ENCODE measurements around the gene CD81. TPM values are rescaled to one million over a fixed set of nuclear protein-coding genes. Genes with fewer than 3 reads are reported as not detected.

CD81 gene
- total RNA-seq, 3 donors from 2014 or later (not counting 1 experiment from before 2014, with no cell fraction given), result 263 to 292 (median 263) TPM

- H3K27me3 Mint-ChIP-seq (ENCODE audit: low read depth in 2 of 2), result no peaks in the 10 kb centered on the region
Observed at GRCh38 chr11:2400762-2401435, 23.8 kb downstream of the CD81 start.

GRCh38 chr11:2401436-2401984 lies 24.4 kb downstream of the CD81 start:
- Histone ChIP-seq H3K9me3 (ENCODE audit: control insufficient read depth, insufficient read depth, low read length) (no peaks in the 10 kb centered on the region), H3K36me3 (ENCODE audit: control insufficient read depth, insufficient read depth, low read length) (peaks cover 32% of the 10 kb centered on the region), H3K27me3 (ENCODE audit: control insufficient read depth, insufficient read depth, low read length) (no peaks in the 10 kb centered on the region), H3K4me1 (ENCODE audit: control insufficient read depth, insufficient read depth, low read length) (peaks cover 28% of the 10 kb centered on the region), H3K27ac (ENCODE audit: low read length) (no peak overlapping the region), H3K4me3 (ENCODE audit: low read length) (peak overlapping the region; percentile 88)
- Mint-ChIP-seq H3K4me1 (peaks cover 12 to 20% of the 10 kb centered on the region in 2 donors), H3K27me3 (ENCODE audit: low read depth in 2 of 2) (no peaks in the 10 kb centered on the region), H3K36me3 (no peaks in the 10 kb centered on the region), H3K4me3 (peak overlapping the region; percentile 98), H3K9me3 (no peaks in the 10 kb centered on the region), H3K27ac (peak overlapping the region; percentile 86 to 92)
- 60% methylated on average over 12 of the region's 12 CpGs for WGBS (ENCODE audit: insufficient coverage)
- no peak for TF ChIP-seq CTCF (IDR thresholded peaks at IDR 0.05)
- no peak for ATAC-seq
- no peak for DNase-seq
- intact Hi-C loops (cut with micrococcal nuclease), result no loop called here

More at GRCh38 chr11:2400762-2401435, 23.8 kb downstream of the CD81 start:
- intact Hi-C loops (cut with micrococcal nuclease), result loop anchor here (1.0 kb wide), 2 partner anchors 24 to 99 kb away; partner anchors contain the start of genes CD81 and TSPAN32
- peak overlapping the region; percentile 83 for H3K27ac ChIP-seq (ENCODE audit: low read length)
- H3K36me3 ChIP-seq (ENCODE audit: control insufficient read depth, insufficient read depth, low read length), result peaks cover 38% of the 10 kb centered on the region
- ATAC-seq (no peak), DNase-seq (no peak)
- Mint-ChIP-seq H3K36me3 (no peaks in the 10 kb centered on the region), H3K27ac (peak overlapping the region; percentile 86 to 92), H3K4me3 (peak overlapping the region; percentile 98), H3K4me1 (peaks cover 12 to 20% of the 10 kb centered on the region in 2 donors), H3K9me3 (no peaks in the 10 kb centered on the region)
- no peaks in the 10 kb centered on the region for H3K27me3 ChIP-seq (ENCODE audit: control insufficient read depth, insufficient read depth, low read length)
- peak overlapping the region; percentile 88 for H3K4me3 ChIP-seq (ENCODE audit: low read length)
- peaks cover 28% of the 10 kb centered on the region for H3K4me1 ChIP-seq (ENCODE audit: control insufficient read depth, insufficient read depth, low read length)
- H3K9me3 ChIP-seq (ENCODE audit: control insufficient read depth, insufficient read depth, low read length), result no peaks in the 10 kb centered on the region
- under 1% methylated on average over 55 of the region's 55 CpGs for WGBS (ENCODE audit: insufficient coverage)
- no peak for TF ChIP-seq CTCF (IDR thresholded peaks at IDR 0.05)

- H3K4me3 Mint-ChIP-seq, result no peak overlapping the region
- H3K36me3 Mint-ChIP-seq, result no peaks in the 10 kb centered on the region
- no peak for ATAC-seq
- no peak for DNase-seq
- Histone ChIP-seq H3K36me3 (ENCODE audit: control insufficient read depth, insufficient read depth, low read length) (peaks cover 26% of the 10 kb centered on the region), H3K4me3 (ENCODE audit: low read length) (no peak overlapping the region), H3K4me1 (ENCODE audit: control insufficient read depth, insufficient read depth, low read length) (peaks cover 28% of the 10 kb centered on the region), H3K27ac (ENCODE audit: low read length) (no peak overlapping the region), H3K27me3 (ENCODE audit: control insufficient read depth, insufficient read depth, low read length) (no peaks in the 10 kb centered on the region), H3K9me3 (ENCODE audit: control insufficient read depth, insufficient read depth, low read length) (no peaks in the 10 kb centered on the region)
- TF ChIP-seq CTCF (IDR thresholded peaks at IDR 0.05), result no peak
- no peaks in the 10 kb centered on the region for H3K27me3 Mint-ChIP-seq (ENCODE audit: low read depth in 2 of 2)
- no peak overlapping the region for H3K27ac Mint-ChIP-seq
- intact Hi-C loops (cut with micrococcal nuclease), result no loop called here
- H3K9me3 Mint-ChIP-seq, result no peaks in the 10 kb centered on the region
- WGBS (ENCODE audit: insufficient coverage), result 94% methylated on average over 13 of the region's 13 CpGs
- H3K4me1 Mint-ChIP-seq, result peaks cover 12 to 20% of the 10 kb centered on the region in 2 donors
Observed at GRCh38 chr11:2402106-2402505, 25.0 kb downstream of the CD81 start.

All from natural killer cell (primary cell).